Measurements from ENCODE around the gene NCKAP1. TPM values are rescaled to one million over a fixed set of nuclear protein-coding genes. Genes with fewer than 3 reads are reported as not detected.

The NCKAP1 gene
- total RNA-seq, 1 experiment from 2014 or later, result 115 TPM

GRCh38 chr2:182866095-182866460 lies 172.2 kb downstream of the NCKAP1 start:
- TF ChIP-seq EZH2 (IDR thresholded peaks at IDR 0.05), result no peak
- ChIA-PET CTCF (no interaction called here), POLR2A (no interaction called here), RAD21 (ENCODE audit: low non-redundant PET in 1 of 2, low total read pairs in 2 of 2, uncharacterized antibody in 2 of 2, unreplicated experiment in 2 of 2) (no interaction called here)
- H3K27me3 ChIP-seq (ENCODE audit: insufficient read depth, low read length), result no peaks in the 10 kb centered on the region
- no peak overlapping the region for H3K9ac ChIP-seq (ENCODE audit: low read length)
- H3K4me1 ChIP-seq (ENCODE audit: control insufficient read depth in 1 of 2, insufficient read depth in 2 of 2, low read length in 2 of 2), result no peaks in the 10 kb centered on the region
- H3K36me3 ChIP-seq (ENCODE audit: control insufficient read depth in 1 of 2, insufficient read depth in 2 of 2, low read length in 2 of 2), result no peaks in the 10 kb centered on the region
- no peak overlapping the region for H3K27ac ChIP-seq (ENCODE audit: low read depth, low read length)
- no peaks in the 10 kb centered on the region for H4K20me1 ChIP-seq (ENCODE audit: insufficient read depth)
- H3K9me3 ChIP-seq (ENCODE audit: control insufficient read depth in 1 of 2, insufficient read depth in 1 of 2, low read depth in 1 of 2, low read length in 2 of 2), result no peaks in the 10 kb centered on the region
- no peaks in the 10 kb centered on the region for H3K9me2 ChIP-seq (ENCODE audit: insufficient read depth)
- no peak overlapping the region for H3K4me2 ChIP-seq (ENCODE audit: low read length)
- H3K79me2 ChIP-seq (ENCODE audit: insufficient read depth, low read length), result no peaks in the 10 kb centered on the region
- no peak overlapping the region for H3K4me3 ChIP-seq (replicated peaks in 1 of 2; ENCODE audit: low read depth in 1 of 2, low read length in 2 of 2)
- no peak for ATAC-seq
- intact Hi-C loops (cut with micrococcal nuclease), result no loop called here
- DNase-seq (ENCODE audit: low read depth, low spot score), result no peak
- no peak overlapping the region for H2AFZ ChIP-seq (ENCODE audit: low read depth, low read length, poor library complexity, severe bottlenecking)
- BruUV-seq (replicated peaks), result no TSS peak

- Histone ChIP-seq H3K4me3 (replicated peaks in 1 of 2; ENCODE audit: low read depth in 1 of 2, low read length in 2 of 2) (no peak overlapping the region), H3K4me2 (ENCODE audit: low read length) (no peak overlapping the region), H2AFZ (ENCODE audit: low read depth, low read length, poor library complexity, severe bottlenecking) (no peak overlapping the region), H3K9me2 (ENCODE audit: insufficient read depth) (no peaks in the 10 kb centered on the region), H3K9ac (ENCODE audit: low read length) (no peak overlapping the region), H3K4me1 (ENCODE audit: control insufficient read depth in 1 of 2, insufficient read depth in 2 of 2, low read length in 2 of 2) (peaks cover 0 to 5% of the 10 kb centered on the region in 2 experiments; a peak in 1 of 4 replicates), H4K20me1 (ENCODE audit: insufficient read depth) (no peaks in the 10 kb centered on the region), H3K27me3 (ENCODE audit: insufficient read depth, low read length) (no peaks in the 10 kb centered on the region), H3K9me3 (ENCODE audit: control insufficient read depth in 1 of 2, insufficient read depth in 1 of 2, low read depth in 1 of 2, low read length in 2 of 2) (no peaks in the 10 kb centered on the region), H3K27ac (ENCODE audit: low read depth, low read length) (no peak overlapping the region), H3K79me2 (ENCODE audit: insufficient read depth, low read length) (no peaks in the 10 kb centered on the region), H3K36me3 (ENCODE audit: control insufficient read depth in 1 of 2, insufficient read depth in 2 of 2, low read length in 2 of 2) (no peaks in the 10 kb centered on the region)
- ChIA-PET RAD21 (ENCODE audit: low non-redundant PET in 1 of 2, low total read pairs in 2 of 2, uncharacterized antibody in 2 of 2, unreplicated experiment in 2 of 2) (no interaction called here), POLR2A (no interaction called here), CTCF (no interaction called here)
- no peak for TF ChIP-seq CBX3 (IDR thresholded peaks at IDR 0.05; ENCODE audit: low read depth)
- TF ChIP-seq POLR2AphosphoS5 (IDR thresholded peaks at IDR 0.05; ENCODE audit: low read depth, low read length), result no peak
- TF ChIP-seq FOSL1 (IDR thresholded peaks at IDR 0.05; ENCODE audit: low read depth), result no peak
- no peak for TF ChIP-seq SP1 (IDR thresholded peaks at IDR 0.05; ENCODE audit: low read depth)
- no peak for TF ChIP-seq YY1 (IDR thresholded peaks at IDR 0.05; ENCODE audit: extremely low read depth, insufficient replicate concordance, low read depth, low read length)
- TF ChIP-seq POLR2A (IDR thresholded peaks at IDR 0.05; ENCODE audit: borderline replicate concordance, extremely low read depth, insufficient read depth, insufficient read length), result no peak
- TF ChIP-seq ELF1 (IDR thresholded peaks at IDR 0.05; ENCODE audit: borderline replicate concordance, low read depth), result no peak
- no peak for TF ChIP-seq CEBPB (IDR thresholded peaks at IDR 0.05; ENCODE audit: low read depth)
- TF ChIP-seq SIN3A (IDR thresholded peaks at IDR 0.05; ENCODE audit: low read depth), result no peak
- no peak for TF ChIP-seq JUND (IDR thresholded peaks at IDR 0.05)
- BruUV-seq (replicated peaks), result no TSS peak
- intact Hi-C loops (cut with micrococcal nuclease), result no loop called here
- no peak for ATAC-seq
- no peak for DNase-seq (ENCODE audit: low read depth, low spot score)
Observed at GRCh38 chr2:182864949-182865570, 173.2 kb downstream of the NCKAP1 start.
